Uterus (tissue), 2 donors: Measurements from ENCODE around the gene DEAF1.

Experiments
- CTCF ChIP-seq, 4 experiments: fragments of 200-600 bp in 2 of 4; fragments of 450-650 bp in 2 of 4; sonication (generic) in 2 of 4; IDR thresholded peaks; one replicate each; pipeline ENCODE4 v1.5.1; 2016 to 2019; ENCODE audit warnings: antibody characterized with exemption in 4 of 4, mild to moderate bottlenecking in 2 of 4, moderate library complexity in 1 of 4
- POLR2A ChIP-seq, 2 donors: fragments of 450-650 bp; IDR thresholded peaks; one replicate each; pipeline ENCODE4 v1.6.1; 2016; ENCODE audit warnings: antibody characterized with exemption in 2 of 2, mild to moderate bottlenecking in 1 of 2, moderate library complexity in 1 of 2

GRCh38 chr11:598005-598680 is 96.9 kb downstream of the DEAF1 start:
- no peak for TF ChIP-seq POLR2A (IDR thresholded peaks at IDR 0.05)
- no peak for TF ChIP-seq CTCF (IDR thresholded peaks at IDR 0.05)
